ENCODE measurements around the gene DTNBP1.

The DTNBP1 gene

DNA sequence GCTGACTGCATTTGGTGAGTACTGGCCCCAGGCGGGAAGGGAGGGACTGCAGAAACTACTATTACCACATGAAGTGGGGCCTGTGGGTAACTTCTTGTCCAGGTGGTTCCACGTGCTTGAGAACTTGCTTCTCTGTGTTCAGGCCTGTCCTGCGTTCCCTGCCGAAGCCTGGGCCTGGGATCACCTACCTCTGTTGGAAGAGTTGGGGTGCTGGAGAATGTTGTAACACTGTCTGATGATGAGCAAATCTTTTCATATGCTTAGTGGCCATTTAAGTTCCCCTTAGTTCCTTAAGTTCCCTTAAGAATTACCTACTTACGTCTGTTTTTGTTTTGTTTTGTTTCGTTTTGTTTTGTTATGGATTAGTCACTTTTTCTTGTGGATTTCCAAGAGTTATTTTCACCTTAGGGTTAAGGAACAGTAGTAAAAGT is 154.4 kb downstream of the DTNBP1 start:
- DNase-seq (ENCODE audit: extremely low spot score, insufficient read length, low read depth): no peak
- FAIRE-seq: no peak

DNA sequence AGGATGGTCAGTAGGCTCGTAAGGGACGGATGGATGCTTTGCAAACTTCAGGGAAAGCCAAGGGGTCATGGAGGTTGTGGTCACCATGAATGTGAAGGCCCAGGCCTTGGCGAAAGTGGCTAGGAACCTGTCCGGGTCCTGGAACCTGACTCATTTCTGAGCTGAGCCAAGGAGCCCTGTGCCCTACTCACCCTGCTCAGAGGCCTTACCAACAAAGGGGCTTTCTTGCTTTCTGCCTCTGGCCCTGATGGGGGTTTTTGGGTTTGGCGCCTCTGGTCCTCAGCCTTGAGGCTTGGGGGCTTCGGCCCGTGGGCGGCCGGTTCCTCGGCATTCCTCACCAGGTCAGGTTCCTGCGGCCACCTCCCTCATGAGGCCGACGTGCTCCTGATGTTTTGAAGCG is 155.1 kb downstream of the DTNBP1 start:
- DNase-seq (ENCODE audit: extremely low spot score, insufficient read length, low read depth): no peak
- no peak for FAIRE-seq

DNA sequence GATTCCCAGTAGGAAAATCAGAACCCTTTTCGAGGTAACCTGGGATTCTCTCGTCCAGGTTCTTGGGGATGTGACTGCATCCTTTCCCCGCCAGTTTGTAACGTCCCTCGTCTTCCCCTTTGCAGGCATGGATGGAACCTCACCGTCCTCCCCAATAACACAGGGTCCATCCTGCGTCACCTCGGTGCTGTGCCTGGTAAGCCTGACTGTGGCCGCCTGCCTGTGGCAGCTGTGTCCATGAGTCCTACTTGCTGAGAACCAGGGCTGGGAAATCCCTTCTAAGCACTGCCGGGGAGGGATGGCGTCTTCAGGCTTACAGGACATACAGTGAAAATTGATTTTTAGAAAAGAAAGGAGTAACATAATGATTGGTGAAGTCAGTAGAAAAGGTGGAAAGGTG is 155.6 kb downstream of the DTNBP1 start:
- DNase-seq (ENCODE audit: extremely low spot score, insufficient read length, low read depth) (no peak), FAIRE-seq (no peak)

DNA sequence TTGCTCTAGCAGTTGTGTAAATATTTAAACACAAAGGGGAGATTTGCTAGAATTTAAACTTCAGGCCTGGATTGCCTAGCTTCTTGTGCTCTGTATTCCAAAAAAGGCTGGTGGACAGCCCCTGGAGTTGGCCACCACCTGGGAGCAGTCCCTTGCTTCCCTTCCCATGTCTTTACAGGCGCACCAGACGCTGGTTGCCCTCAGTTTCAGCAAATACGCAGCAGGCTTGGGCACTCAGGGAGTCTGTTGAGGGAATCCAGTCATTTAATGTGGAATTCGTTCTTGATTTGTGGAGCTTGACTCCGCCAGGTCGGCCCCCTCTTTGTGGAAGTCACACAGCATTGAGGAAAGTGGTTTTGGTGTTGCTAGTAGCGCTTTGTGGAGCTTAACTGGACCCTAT is 156.8 kb downstream of the DTNBP1 start:
- no peak for FAIRE-seq
- DNase-seq (ENCODE audit: extremely low spot score, insufficient read length, low read depth): no peak

DNA sequence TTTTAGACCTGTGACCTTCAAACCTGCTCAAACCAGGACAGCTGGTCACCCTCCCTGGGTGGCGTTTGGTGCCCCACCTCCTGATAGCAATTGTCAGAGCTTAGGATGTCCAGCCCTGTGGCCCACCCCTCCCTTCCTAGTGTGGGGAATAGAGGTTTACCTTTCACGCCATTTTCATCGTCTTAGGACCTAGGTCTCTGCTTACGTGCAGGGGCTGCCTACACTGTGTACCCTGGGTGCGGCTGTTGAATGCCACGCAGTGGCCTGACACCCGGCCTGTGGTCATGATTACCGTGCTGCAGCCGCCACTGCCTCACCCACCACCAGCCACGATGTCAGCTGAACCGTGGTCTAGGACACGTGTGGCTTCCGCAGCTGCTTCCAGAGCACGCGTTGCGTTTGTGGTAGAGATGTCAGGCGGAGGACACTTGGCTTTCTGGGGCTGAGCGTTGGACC is 157.3 kb downstream of the DTNBP1 start:
- FAIRE-seq (no peak), DNase-seq (ENCODE audit: extremely low spot score, insufficient read length, low read depth) (no peak)

DNA sequence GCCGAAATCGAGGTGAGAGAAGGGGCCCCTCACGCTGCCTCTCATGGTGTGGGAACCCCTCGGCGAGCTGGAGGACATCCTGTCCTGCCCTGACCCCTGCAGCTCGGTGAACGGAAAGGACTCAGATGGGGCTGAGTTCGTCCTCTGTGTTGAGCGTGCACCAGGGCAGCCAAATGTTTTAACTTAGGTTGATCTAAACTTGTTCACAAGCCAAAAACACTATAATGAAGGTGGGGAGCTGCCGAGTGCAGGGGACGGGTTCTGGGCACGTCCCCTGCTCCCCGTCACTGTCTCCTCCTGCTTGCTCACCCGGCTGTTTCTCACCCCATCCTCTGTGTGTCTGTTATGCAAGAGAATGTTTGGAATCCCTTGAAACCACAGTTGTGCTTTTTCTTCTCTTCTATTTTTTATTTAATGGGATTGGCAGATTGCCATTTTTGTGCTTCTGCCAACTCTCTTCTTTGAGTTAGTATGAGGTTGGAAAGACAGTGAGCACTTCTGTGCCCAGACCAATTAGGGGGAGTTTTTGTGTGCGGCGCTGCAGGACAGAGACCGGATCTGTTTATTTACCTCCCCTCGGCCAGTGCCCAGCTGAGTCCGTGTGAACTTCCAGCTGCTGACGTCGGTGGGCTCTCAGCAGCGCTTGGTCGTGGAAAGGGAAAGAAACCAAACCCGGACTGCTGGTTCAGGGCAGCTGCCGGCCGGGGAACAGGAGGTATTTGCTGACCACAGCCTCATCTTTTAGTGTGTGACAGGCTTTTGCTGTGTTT is 158.1 kb downstream of the DTNBP1 start:
- DNase-seq (ENCODE audit: extremely low spot score, insufficient read length, low read depth): no peak

DNA sequence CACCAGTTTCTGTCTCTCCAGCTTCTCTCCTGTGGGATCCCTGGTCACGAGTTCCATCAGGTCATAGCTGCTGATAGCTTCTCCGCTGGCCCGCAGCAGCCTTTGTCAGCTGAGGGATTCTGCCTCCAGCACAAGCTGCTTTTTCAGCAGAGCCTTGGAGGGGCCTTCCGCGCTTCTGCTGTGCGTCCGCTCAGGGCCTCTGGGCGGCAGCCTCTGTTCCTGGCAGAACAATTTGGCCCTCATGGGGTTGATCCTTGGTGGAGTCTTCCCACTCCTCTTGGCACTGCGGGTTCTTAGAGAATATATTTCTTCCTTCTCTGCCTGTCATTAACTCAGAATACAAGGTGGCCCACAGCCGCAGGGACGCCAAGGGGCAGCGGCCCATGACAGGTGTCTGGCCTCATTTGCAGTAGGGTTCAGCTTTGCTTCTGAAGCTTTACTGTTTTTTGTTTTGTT is 158.8 kb downstream of the DTNBP1 start:
- DNase-seq (ENCODE audit: extremely low spot score, insufficient read length, low read depth): no peak
- FAIRE-seq: no peak

More for the DNA sequence above, 158.1 kb downstream of the DTNBP1 start:
- FAIRE-seq: no peak

DNA sequence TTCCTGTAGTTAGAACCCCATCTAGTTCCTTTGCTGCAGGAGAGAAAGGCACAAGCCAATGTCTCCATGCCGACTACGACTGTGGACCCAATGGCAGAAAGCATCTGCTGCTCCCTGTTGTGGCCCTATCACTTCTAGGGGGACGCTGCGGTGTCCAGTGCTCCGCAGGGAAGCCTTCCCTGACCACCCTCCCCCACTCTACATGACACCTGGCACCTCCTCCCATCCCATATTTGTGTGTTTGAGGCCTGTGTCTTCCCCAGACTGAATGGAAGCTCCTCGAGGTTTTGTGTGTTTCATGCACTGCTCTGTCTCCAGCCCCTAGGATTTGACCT is 159.5 kb downstream of the DTNBP1 start:
- FAIRE-seq (no peak), DNase-seq (ENCODE audit: extremely low spot score, insufficient read length, low read depth) (no peak)

DNA sequence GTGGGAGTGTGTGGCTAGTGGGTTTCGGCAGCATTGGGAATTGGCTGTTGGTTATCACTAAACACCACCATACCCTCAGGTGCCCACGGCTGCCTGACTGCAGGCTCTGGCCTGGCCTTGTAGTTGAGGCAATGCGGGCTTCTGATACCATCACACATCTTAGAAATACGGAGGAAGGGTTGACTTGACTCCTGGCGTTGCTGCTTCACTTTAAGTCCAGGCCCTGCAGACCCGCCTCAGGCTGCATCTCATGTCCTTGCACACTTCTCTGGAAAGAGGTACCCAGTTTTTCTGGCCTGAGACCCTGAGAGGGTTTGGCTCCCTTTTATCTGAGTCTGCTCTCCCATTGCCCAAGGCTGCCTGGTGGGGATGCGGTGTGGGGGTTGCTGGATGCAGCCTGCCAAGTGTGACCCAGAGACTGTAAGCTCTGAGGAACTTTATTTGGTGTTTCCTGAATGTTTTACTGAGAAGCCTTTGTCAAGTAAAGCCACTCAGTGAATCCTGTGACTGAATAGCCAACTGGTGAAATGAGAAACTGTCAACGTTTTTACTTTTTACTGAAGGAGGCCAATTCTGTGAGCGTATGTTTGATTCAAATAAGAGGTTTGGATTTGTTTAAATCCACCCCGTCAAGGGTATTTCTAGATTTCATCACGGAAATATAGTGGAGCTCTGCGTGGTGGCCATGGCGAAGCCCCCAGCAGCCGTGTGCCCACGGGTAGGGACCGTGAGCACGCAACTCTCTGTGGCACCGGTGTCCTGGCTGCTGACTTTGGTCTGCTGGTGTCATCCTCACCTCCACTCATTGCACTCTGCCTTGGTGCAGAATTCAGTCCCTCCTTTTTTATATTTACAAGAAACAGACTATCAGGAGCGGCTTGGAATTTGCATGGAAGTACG is 160.1 kb downstream of the DTNBP1 start:
- no peak for DNase-seq (ENCODE audit: extremely low spot score, insufficient read length, low read depth)
- FAIRE-seq: no peak

DNA sequence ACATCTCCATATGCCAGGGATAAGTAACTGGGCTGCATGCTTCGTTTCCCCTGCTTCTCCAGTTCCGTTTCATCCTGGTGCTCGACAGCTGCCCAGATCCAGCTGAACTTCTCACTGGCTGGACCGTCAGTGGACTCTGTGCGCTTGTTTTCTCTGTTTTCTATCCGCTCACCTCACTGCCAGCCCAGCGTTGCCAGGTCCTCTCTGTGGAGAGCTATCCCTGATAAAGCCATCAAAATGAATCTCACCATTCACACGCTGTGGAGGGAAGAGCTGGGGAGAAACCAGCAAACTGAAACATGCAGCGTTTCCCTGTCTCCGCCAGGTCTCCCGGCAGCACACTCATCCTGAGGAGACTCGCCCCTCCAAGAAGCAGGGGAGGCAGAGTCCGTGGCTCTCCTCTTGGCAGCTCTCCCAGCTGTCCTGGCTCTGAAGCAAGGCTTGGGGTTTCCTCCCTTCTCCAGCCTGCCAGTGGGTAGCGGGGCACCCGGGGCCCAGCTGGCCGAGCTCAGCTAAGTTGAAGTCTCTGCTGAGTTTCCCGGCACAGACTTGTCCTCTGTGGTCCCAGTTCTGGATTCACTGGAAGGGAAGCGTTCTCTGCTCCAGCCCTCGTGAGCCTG is 160.9 kb downstream of the DTNBP1 start:
- FAIRE-seq (no peak), DNase-seq (ENCODE audit: extremely low spot score, insufficient read length, low read depth) (no peak)

DNA sequence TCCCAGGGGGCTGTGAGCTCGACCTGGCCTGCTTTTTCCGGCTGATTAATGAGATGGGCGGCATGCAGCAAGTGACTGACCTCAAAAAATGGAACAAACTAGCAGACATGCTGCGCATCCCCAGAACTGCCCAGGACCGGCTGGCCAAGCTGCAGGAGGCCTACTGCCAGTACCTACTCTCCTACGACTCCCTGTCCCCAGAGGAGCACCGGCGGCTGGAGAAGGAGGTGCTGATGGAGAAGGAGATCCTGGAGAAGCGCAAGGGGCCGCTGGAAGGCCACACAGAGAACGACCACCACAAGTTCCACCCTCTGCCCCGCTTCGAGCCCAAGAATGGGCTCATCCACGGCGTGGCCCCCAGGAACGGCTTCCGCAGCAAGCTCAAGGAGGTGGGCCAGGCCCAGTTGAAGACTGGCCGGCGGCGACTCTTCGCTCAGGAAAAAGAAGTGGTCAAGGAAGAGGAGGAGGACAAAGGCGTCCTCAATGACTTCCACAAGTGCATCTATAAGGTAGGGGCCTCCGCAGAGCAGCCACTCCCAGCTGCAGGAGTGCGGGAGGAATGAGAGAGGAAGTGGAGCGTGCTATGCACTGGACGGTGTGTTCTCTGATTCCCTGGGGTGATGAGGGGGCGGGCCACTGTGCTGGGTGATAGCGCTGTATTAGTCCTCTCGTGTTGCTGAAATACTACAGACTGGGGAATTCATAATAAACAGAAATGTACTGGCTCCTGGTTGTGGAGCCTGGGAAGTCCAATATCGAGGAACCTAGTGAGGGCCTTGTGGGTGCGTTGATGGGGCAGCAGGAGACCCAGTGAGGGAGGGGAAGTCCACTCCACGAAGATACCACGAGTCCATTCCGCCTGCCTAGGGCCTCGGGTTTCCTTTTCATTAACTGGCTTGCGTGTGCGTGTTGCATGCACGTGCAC is 161.7 kb downstream of the DTNBP1 start:
- DNase-seq (ENCODE audit: extremely low spot score, insufficient read length, low read depth) (no peak), FAIRE-seq (no peak)

DNA sequence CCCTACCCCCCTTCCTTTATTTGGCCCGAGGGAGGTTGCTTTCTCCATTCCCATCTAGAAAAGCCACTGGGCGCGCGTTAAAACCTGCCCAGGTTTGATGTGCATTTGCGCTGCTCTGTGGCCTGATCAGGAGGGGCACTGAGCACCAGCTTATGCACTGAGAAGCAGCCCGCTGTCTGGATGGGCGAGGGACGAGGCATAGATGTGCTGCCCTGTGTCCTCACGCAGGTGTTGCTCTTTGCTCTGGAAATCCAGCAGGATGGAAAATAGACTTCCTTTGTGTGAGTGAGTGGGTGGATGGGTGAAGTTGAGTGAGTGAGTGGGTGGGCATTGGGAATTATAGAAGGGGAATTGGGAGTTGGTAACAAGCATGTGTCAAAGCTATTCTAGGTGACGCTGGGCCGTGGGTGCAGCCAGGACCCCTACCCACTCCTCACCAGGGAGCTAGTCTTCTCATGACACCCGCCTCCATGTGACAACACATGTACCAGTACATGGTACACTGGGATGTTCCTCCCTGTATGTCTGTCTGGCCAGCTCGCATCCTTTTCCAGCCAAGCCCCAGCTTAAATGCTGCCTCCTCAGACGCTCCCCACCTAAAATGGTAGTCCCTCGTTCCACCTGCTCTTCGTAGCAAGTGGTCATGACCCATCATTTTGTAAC is 162.6 kb downstream of the DTNBP1 start:
- DNase-seq (ENCODE audit: extremely low spot score, insufficient read length, low read depth): no peak
- no peak for FAIRE-seq

DNA sequence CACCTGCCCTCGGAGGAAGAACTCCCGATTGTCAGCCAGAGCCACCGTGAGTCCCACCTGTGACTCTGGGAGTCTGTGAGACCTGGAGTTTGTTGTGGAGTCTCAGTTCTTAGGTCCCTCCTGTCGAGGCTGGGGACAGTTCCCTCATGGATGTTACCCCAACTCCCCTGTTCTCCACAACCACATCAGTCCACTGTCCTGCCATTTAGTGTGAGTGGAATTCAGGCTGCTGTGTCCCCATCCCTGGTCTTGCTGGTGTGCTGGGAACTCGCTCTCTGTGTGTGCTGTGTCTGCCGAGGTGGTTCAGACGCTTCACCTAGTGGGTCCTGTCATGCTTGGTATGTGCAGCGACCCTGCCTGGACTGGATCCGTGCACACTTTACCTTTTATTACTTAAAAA is 163.2 kb downstream of the DTNBP1 start:
- DNase-seq (ENCODE audit: extremely low spot score, insufficient read length, low read depth): no peak
- no peak for FAIRE-seq

DNA sequence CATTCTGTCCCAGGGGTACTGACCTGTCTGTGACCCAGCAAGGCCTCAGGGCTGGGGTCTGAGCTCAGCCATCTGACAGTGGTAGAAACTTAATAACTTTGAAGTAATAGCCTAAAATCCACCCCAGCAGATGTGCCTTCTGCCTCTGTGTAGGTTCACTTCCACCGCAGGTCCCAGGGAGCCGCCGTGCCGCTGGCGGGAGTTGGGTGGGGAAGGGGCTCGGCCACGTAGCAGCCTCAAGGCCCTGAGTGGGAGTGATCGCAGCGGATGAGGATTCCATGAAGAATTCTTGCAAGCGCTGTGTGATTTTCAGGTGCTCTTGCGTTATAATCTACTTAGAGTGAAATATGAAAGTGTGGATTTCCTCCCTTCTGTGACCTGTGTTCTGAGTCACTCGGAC is 163.7 kb downstream of the DTNBP1 start:
- no peak for DNase-seq (ENCODE audit: extremely low spot score, insufficient read length, low read depth)
- FAIRE-seq: no peak

DNA sequence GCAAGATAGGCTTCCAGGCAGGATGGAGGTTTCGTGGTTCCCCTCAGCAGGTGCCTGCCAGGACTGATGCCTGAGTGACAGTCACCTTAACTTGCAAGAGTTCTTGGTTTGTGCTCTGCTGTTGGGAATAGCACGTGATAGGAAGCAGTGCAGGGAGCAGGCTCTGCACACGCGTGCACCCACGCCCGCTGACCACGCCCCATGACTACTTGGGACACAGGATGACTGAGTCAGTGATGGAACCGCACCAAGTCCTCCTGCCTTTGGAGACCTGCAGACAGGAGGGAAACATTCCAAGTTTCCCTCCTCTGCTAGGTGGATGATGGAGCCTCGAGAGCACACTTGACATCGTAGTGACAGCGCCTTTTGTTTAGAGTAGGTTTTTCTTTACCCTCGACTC is 164.2 kb downstream of the DTNBP1 start:
- DNase-seq (ENCODE audit: extremely low spot score, insufficient read length, low read depth): no peak
- FAIRE-seq: no peak

DNA sequence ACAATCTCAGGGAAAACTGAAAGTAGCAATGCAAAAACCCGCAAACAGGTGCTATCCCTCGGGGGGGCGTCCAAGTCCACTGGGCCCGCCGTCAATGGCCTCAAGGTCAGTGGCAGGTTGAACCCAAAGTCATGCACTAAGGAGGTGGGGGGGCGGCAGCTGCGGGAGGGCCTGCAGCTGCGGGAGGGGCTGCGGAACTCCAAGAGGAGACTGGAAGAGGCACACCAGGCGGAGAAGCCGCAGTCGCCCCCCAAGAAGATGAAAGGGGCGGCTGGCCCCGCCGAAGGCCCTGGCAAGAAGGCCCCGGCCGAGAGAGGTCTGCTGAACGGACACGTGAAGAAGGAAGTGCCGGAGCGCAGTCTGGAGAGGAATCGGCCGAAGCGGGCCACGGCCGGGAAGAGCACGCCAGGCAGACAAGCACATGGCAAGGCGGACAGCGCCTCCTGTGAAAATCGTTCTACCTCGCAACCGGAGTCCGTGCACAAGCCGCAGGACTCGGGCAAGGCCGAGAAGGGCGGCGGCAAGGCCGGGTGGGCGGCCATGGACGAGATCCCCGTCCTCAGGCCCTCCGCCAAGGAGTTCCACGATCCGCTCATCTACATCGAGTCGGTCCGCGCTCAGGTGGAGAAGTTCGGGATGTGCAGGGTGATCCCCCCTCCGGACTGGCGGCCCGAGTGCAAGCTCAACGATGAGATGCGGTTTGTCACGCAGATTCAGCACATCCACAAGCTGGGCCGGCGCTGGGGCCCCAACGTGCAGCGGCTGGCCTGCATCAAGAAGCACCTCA is 166.3 kb downstream of the DTNBP1 start:
- DNase-seq (ENCODE audit: extremely low spot score, insufficient read length, low read depth) (no peak), FAIRE-seq (no peak)

DNA sequence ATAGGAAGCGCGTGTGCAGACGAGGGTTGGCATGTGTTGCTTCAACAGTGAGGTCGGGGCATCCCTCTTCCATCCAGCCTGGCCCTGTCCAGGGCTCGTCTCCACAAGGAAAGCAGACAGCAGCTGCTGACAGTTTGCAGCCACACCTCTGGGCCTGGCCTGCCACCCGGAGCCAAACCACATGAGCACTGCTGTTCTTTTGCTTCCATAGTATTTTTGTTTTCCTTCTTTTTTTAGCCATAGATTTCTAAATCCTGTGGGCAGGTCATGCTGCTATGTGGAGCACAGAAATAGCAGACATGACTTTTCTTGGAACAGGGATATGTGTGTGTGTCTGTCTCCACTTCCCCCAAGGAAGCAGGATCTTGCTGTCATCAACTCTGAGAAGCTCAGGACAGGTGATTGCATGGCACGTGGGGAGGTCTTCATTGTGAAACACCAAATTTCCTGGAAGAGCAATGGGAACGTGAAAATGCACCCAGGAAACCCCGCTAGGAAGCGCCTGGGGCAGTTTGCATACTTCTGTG is 167.4 kb downstream of the DTNBP1 start:
- FAIRE-seq (no peak), DNase-seq (ENCODE audit: extremely low spot score, insufficient read length, low read depth) (no peak)

DNA sequence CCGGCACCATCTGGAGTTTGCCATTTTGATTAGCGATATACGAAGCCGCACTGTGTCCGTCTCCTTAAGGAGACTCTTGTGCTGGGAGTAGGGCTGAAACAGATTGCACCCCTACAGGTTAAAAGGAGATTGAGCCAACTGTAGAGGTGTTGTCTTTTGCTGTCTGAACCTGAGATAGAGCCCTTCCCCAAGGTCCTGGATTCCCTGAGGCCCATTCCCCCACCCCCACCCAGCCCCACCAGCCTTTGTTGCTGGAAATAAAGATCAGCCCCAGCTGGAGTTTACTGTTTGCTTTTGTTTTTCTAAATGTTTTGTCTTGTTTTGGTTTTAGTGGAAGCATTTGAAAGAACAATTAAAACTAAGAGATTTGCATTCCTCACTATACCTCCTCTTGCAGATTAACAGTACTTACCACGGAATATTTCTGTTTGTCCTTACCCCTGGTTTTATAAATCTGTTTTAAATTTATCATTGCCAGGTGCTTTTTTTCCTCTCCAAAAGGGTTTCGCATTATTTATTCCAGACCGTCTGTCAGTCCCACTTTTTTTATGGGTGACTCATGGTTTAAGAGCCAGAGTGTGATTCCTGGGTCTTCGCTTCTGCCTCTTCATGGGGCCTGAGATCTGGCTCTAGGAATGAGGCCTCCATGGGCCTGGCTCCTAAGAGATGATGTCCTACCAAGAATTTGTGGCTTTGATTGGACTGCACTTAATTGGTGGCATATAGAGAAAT is 169.2 kb downstream of the DTNBP1 start:
- no peak for DNase-seq (ENCODE audit: extremely low spot score, insufficient read length, low read depth)

More for the DNA sequence above, 169.2 kb downstream of the DTNBP1 start:
- no peak for FAIRE-seq

Data from GM18507 (cell line).